SK-N-SH (cell line): ENCODE results near the gene AGTRAP.

Source experiments
- CHD2 ChIP-seq: fragments of 150-350 bp; IDR thresholded peaks from 2 replicates; pipeline ENCODE4 v1.6.1; 2018; ENCODE audit warnings: low read length; ENCODE audit not compliant: partially characterized antibody
- CTCF ChIP-seq: fragments of 200-600 bp; sonication (generic); IDR thresholded peaks from 2 replicates; pipeline ENCODE4 v1.6.1; 2017; ENCODE audit warnings: antibody characterized with exemption, mild to moderate bottlenecking, moderate library complexity

DNA sequence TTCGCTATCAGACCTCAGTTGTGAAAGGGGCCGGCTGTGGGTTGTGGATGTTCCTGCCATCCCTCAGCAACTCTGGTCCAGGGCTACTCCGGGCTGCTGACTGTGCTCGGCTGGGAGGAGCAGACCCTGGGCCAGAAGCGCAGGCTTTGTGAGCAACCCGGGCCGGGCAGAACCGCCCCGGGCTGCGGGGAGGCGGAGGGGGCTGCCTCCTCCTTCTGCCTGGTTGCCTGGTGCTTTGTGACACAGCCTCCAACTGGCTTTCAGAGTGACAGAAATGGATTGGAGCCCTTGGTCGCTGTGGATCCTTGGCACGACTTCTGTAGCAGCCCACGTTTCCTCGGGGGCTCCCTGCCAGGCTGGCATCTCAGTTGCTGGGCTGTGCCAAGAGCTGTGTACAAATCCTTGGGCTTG, 34.4 kb upstream of the AGTRAP start:
- no peak for TF ChIP-seq CTCF
- no peak for TF ChIP-seq CHD2
